Activated CD8-positive, alpha-beta memory T cell treated with anti-CD3 and anti-CD28 coated beads for 4 hours (primary cell): ENCODE results near the gene PCDH12.
A peak's percentile ranks its signal among the peaks of the same experiment; 100 is the strongest.
"Not testable (repeated sequence)": the region's sequence is repeated elsewhere in the genome, so short reads cannot be mapped to it uniquely, and the experiment has no call there.

Experiments
- DNase-seq, 2 donors: peaks; one replicate each; pipeline ENCODE4 v3.0.0-alpha.2; 2020; ENCODE audit warnings: low read depth in 2 of 2

PCDH12 gene

DNA sequence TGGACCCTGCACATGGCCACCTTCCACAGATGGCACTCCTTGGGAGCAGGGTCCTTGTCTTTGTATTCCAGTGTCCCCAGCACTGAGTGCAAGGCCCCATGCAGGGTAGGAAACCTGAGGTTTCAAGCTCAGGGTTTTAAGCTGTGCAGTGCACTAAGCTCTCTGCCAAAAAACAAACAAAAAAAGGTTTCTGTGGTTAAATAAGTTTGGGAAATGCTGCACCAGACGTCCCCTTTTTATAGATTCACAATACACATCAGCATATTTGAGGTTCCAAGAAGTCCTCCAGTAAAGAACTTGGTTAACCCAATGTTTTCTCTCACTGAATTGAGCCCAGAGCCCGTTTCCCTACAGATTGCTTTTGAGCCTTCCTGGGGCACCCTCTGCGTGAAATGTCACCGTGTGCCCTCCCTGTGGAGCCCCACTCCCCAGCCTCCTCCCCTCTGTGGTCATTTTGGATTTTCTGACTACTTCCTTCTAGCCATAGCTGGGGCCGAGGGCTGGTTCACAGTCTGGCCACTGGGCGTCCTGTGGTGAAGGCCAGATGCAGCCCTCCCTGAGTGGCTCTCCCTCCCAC, 17.2 kb downstream of the PCDH12 start:
- no peak for DNase-seq

DNA sequence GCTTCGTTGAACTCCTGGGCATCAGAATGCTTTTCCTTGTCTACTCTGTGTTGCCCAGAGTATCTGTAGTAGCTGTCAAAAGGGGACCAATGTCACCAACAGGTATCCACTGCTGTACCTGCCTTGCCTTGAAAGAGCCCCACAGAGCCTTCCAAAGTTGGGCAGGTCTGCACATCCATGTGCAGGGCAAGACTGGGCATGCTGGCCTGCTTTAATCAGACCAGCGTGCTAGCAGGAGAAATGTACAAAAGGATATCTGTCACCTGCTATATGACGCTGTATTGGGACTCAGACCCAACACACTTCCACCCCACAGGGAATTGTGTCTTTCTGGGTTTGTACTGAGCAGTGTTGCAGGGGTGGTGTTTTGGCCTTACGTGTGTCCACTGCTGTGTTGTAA, 22.5 kb downstream of the PCDH12 start:
- DNase-seq: no peak

DNA sequence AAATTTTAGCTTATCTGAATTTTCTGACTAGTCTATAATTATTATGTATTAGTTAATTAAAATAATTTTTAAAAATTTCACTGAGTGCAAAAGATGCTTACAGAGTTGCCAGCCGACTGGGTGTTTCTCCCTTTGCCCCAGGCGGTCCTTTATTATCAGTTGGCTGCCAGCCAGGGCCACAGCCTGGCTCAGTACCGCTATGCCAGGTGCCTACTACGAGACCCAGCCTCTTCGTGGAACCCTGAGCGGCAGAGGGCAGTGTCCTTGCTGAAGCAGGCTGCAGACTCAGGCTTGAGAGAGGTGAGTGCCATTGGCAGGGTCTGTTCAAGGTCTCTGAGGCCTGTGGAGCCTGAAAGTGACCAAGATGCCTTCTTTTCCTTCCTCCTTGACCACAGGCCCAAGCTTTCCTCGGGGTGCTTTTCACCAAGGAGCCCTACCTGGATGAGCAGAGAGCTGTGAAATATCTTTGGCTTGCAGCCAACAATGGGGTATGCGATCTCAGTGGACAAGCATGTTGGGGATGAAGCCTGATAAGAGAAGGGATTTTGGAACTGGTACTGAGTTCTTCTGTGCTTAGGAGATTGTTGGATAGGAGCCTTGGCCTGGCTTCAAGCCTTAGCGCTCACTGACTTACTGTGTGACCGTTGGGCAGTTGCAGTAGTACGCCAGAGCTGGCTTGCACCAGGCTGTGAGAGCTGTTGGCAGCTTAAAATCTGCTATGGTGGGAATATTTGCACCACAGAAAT, 23.7 kb downstream of the PCDH12 start:
- no peak for DNase-seq

DNA sequence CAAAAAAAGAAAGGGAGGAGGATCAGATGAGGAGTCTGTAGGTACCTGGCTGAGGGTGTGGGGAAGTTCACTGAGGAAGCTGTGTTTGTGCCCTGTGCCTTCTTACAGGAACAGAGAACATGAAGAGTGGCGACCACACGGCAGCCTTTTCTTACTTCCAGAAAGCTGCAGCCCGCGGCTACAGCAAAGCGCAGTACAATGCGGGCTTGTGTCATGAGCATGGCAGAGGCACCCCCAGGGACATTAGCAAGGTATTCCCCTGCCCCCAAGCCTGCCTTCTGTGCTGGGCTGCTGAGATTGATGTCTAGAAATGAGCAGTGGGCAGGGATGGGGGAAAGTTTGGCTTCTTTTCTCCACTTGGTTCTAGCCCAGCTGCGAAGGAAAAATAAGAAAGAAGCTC, 24.9 kb downstream of the PCDH12 start:
- DNase-seq: no peak

DNA sequence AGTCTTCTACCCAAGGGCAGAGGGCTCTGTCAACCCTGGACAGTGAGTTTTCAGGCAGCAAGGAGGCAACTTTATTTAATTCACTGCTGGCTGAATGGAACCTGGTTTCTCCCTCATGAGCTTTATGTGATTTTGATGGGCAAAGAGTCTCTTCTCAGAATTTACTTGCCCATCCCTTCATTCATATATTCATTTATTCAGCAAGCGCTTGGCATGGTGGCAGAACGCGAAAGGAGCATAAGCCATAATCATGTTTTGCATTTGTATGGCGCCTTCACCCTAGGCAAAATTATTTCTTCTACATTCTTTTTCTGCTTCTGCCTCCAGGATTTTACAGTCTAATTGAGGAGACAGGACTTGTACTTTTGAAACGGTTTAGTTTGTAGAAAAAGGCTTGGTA, 26.3 kb downstream of the PCDH12 start:
- DNase-seq: no peak

DNA sequence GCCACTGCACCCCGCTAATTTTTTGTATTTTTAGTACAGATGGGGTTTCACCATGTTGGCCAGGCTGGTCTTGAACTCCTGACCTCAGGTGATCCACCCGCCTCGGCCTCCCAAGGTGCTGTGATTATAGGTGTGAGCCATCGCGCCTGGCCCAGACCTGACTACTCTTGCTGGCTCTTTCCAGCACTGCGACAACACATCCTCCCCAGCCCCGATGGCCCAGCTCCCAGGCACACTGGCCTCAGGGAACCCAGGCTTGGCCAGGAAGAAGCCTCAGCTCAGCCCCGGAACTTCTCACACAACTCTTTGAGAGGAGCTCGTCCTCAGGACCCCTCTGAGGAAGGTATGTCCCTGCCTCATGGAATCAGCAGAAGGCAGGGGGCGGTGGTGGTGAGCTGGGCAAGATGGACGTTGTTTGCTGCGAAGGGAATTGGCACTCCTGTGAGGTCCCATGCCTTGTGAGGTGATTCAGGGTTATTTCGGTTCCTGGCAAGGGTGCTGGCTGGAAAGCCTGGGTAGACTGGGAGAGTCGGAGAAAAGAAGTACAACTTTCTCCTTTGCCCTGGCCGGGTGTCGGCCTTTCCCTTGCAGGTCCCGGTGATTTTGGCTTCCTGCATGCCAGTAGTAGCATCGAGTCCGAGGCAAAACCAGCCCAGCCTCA, 28.5 kb downstream of the PCDH12 start:
- no peak for DNase-seq

DNA sequence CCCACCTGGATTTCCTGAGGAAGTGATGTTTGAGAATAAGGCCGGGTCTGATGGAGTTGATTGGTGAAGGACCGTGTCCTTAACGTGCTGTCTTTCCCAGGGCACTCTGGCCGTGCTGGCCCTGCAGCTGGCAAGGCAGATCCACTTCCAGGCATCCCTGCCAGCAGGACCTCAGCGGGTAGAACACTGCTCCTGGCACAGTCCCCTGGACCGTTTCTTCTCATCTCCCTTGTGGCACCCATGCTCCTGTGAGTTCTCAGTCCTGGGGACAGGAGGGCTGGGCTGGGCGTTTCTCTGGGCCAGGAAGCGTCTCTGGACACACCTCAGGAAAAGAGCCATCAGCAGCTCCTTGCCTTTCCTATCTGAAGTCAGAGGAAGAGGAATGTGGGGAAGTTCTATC, 30.0 kb downstream of the PCDH12 start:
- no peak for DNase-seq

DNA sequence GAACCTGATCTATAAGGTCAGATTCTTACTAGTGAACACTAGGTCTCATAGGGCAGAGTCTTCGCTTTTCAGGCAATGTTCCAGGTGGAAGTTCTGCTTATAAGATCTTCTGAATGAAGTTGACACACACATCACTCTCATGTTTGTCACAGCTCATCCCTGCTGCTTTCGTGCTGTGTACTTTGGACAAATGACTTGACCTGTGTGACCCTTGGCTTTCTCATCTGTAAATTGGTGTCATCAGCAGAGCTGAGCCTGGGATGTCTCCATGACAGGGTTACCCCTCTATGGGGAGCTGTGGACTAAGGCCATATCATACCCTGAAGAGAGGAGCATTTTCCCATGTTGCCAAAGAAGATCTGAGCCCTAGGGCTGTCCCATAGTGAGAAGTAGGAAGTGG, 31.6 kb downstream of the PCDH12 start:
- DNase-seq: no peak

DNA sequence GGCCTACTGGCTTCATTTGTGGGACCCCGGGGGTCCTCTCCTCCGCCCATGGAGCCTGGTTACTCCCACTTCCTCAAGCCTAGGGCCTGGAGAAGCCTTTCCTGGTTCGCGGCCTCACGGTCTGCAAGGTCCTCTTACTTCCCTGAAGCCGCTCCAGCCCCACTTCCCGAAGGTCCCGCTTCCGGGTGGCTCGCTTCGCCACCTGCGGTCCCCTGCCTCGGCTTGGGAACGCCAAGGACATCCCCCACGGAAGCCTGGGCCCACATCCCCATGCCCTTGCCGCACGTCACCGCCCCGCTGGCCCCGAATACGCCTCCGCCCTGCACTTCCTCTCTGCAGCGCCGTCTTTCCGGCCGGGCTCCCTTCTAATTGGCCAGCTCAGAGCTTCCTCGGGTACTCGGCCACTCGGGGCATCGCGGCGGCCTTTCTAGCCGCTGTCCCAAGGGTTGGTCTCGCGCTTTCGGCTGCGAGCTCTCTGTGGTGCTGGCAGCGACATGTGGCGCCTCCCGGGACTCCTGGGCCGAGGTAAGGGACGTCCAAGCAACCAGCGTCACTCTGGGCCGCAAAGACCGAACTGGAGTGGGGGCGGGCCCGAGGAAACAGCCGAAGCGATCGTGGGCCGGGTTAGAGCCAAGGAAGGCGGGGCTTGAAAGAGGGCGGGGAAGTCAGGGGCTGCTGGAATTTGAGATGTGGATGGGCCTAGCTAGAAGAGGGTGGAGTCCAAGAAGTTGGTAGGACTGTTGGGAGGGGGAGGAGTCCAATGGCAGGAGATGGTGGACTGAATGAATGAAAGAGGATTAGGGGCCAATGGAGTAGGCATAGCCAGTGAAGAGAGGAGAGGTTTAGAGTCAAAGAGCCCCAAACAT, 34.3 kb downstream of the PCDH12 start, which contains the start of gene DELE1:
Gene DELE1, plus strand, starts transcription at position 424 of the 866 bp plus-strand sequence. Its CDS starts 71 bp downstream, at position 495.
- DNase-seq: peak; percentile 80 to 87

DNA sequence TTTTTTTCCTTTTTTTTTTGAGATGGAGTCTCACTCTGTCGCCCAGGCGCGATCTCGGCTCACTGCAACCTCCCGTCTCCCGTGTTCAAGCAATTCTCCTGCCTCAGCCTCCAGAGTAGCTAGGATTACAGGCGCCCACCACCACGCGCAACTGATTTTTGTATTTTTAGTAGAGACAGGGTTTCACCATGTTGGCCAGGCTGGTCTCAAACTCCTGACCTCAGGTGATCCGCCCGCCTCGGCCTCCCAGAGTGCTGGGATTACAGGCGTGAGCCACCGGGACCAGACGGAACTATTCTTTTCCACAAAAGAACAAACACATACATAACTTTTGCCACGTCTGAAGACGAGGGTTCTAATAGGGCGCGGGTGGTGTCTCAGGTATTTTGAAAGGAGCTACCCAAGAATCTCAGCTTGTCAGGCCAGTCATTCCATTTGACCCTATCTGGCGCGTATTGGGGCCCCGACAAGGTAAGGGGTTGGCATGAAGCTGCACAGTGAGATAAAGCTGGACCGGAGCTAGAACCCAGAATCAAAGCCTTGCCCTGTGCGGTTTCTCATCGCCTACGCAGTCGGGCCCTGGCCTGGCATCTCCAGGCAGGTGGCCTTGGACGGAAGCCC, 35.1 kb downstream of the PCDH12 start:
- DNase-seq: not testable (repeated sequence)

DNA sequence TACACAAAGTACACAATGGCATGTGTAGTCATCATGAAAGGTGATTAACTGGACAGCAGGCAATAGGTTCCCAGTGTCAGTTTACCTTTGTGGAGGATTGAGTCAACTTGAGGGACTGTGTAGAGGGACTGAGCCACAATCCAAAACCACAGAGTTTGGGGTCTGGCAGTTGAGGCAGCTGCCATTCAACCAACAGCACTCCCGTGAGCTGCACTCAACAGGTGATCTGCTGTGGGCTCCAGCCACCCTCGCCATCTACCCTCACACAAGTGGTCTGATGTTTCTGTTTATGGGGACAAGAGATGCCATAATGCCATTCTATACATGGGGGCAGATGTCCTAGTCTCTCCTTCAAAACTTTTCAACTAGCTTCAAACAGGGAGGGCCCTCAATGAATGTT, 37.2 kb downstream of the PCDH12 start:
- DNase-seq: no peak

DNA sequence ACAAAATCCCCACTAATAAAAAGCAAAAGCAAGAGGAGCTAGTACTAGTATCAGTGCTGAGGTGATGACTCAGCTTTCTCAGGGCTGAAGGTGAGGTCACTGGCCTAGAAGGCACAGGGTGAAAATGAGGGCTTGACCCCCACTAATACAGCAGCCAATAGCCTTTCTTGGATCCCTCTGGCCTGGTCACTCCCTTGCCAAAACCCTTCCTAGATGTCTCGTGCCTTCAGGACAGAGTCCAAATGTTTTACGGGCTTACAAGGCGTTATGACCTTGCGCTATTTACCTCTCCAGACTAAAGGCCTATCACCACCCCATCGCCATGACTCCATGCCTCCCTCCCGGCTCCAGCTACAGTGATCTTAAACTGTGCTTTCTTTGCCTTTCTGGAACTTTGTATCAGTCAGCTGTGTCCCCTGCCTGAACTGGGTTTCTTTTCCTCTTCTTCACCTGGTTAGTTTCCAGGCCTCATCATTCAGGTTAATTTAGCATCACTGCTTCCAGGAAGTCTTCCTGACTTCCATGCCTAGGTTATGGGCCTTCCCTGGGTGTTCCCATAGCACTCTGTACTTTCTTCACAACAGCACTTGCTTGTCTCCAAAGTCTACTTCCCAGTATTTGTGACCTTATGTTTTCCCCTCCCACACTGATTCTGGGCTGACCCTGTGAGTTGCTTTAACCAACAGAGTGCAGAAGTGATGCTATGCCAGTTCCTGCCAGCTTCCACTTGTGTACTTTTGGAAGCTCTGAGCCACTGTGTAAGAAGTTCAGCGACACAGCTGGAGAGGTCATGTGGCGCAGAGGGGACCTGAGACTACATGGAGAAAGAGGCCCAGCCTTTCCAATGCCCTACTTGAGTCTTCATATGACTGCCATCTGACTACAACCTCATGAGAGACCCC, 38.5 kb downstream of the PCDH12 start:
- DNase-seq: no peak

DNA sequence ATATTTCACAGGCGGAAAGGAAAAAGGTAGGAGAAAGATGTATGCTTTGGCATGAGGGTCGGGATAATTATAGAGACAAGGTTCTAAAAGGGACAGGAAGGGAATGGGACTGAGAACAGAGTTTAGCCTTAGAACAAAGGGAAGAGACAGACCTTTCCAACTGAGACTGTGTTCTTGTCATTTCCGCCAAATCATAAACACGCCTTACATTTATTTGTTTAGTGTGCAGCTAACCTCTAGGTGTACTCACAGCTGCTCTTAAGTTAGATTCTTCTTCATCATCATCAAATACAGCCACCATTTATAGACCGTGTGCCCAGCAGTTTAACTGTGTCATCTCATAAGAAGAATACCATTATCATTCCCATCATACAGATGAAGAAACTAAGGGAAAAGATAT, 40.2 kb downstream of the PCDH12 start:
- DNase-seq: no peak

DNA sequence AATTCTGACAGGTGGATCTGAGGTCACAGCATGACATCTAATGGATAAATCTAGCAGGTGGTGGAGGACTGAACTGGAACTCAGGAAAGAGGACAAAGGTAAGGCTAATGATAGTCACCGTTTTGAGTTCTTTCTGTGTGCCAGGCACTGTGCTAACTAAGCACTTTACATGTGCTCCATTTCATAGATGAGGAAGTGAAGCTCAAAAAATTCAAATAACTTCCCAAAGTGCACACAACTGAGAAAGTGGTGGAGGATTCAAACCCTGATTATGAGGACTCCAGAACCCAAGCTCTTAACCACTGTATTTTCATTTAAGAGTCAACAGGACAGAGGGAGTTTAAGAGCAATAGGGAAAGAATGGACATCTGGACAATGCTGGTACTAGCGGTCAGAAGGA, 41.5 kb downstream of the PCDH12 start:
- no peak for DNase-seq

DNA sequence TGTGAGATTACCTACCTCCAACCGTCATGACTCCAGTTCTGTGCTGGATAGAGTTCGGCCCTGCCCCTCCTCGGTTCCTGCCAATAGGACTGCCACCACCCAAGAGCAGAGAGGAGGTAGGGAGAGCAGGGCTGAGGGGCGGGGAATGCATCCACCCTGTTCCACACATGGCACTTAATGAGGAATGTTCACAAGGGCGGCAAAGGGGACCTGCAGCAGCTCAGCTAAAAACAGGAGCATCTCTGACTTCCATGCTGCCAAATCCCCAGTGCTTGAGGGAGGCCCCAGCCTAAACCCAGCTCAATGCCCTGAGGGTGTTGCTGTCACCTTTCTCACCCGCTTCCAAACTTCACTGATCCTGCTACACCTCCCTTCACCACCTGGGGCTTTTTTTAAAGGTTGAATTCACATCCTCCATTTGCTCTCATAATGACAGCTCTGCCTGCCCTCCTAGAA, 42.1 kb downstream of the PCDH12 start:
- DNase-seq: no peak

DNA sequence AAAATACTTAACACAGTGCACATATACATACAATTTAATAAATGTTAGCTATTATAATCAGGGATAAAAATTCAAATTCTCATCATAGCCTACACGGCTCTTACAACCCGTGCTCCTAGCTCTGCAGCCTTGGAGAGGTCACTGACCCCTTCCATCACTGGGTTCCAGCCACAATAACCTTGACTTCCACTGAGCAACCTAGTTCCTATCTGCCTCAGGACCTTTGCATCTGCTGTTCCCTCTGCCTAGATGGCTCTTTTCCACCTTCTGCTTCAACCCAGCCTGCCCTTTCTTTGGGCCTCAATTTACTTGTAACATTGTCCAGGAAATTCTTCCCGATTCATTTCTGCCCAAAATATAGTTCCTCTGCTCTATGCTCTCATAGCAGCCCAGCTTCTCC, 43.2 kb downstream of the PCDH12 start:
- DNase-seq: no peak

DNA sequence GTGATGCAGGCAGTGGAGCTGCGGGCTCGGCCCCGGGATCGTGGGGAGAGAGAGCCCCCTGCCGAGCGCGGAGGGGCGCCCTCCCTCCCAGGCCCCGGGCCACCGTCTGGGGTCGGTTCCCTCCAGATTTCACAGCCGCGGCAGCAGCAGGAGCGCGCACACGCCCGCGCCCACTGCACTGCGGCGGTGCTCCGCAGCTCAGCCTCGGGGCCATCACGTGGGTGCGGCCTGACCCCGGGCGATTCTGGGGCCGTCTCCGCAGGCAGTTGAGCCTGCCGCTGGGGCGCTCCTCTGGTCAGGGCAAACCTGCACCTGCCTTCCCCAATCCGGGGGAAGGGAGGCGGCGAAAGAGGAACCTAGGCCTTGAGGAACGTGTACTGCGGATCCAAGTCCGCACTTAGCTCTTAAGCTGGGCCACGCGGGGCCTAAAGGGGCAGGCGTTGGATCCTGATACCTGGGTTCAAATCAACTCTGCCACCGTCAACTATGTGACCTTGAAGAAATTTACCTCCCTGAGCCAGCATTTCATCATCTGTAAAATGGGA, 43.7 kb downstream of the PCDH12 start:
- DNase-seq: no peak

DNA sequence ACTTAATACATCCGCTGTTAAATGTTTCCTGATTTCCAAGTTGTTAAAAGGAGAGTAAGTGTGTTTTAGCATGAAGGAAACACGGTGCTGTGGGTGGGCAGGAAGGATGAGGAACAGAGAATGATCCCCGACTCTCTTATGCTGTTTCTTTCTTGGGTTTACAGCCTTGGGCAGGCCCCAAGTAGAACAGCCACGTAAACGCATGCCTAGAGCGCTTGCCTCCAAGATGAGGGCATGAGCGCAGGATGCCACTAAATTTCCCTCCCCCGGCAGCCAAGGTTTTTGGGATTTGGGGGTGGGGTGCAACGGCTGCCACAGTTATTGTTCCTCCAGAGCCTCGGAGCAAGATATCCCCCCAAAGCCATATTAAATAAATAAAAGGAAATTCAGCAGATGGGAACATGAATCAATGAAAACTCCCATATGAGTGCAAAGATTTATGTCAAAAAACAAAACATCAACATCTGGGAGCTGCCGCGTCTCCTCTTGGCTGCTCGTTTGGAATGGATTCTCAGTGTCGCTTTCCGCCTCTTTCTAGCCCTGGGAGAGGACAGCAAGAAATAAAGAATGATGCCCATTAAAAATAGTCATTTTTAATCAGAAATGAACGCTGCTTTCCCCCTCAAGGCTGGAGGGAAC, 44.3 kb downstream of the PCDH12 start:
- no peak for DNase-seq

DNA sequence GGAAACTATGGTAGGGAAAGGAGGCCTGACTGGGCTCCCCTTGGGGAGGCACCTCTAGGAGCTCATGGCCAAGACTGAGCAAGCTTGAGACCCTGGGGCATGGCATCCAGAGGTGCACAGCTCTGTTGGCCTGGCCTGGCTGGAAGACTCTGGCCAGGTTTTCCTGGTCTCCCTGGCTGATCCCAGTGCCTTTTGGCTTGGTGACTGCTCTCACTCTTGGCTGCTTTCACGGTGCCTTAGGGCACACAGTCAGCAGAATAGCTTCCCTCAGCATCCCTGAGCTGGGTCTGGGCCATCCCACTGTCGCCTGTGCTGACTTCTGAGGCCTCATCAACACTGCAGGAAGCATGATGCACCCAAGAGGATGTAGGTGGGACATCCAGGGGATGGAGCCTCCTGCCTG, 47.7 kb downstream of the PCDH12 start:
- no peak for DNase-seq

DNA sequence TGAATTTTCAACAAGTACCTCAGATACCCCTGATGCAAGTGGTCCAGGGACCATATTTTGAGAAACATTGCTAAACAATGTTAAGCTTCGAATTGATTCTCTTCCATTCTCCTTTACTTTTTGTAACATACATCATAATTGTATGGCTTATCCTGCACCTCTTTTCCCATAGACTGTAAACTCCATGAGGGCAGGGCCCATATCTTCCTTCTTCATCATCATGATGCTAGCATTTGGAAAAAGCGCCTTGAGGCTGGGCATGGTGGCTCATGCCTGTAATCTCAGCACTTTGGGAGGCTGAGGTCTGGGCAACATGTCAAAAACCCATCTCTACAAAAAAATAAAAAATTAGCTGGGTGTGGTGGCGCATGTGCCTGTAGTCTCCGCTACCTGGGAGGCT, 48.8 kb downstream of the PCDH12 start:
- DNase-seq: no peak
